ENCODE data around the gene SLC66A1.

Gene SLC66A1

DNA sequence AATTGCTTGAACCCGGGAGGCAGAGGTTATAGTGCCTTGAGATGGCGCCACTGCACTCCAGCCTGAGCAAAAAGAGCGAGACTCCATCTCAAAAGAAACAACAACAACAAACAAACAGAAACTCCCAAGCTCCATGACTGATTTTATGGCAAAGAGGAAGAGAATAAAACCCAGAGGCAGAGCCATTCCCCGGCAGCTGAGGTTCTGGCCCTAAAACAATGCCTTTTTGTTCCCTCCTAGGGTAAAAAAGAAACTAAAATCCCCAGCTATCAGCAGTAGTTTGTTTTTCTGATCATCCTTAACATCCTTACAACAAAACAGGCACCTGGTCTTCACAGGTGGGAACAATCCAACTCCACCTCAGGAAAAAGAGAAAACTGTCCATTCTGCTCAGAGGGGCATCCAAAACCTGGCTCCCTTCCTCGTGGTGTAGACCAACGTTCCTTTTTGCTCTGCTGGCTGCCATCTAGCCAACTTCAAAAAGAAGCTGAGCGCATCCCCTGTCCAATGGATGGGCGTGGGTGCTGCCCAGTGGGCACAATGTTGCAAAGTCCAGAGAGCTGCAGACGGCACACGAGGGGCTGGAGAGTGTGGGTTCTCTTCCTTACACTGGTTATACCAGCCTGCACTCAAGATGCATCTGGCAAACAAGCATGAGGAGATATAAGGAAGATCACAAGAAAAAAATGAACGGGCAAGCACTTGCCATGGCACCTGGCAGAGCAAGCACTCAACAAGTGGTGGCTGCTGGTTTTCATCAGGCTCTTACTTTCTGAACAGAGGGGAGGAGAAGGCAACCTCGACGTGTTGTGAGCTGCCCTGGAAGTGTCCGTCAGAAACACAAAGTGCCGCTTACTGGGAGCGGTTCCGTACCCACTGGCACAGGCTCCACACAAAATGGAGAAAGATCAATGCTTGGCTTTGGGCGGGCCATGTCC, 54.7 kb downstream of the SLC66A1 start:
- DNase-seq: no peak

DNA sequence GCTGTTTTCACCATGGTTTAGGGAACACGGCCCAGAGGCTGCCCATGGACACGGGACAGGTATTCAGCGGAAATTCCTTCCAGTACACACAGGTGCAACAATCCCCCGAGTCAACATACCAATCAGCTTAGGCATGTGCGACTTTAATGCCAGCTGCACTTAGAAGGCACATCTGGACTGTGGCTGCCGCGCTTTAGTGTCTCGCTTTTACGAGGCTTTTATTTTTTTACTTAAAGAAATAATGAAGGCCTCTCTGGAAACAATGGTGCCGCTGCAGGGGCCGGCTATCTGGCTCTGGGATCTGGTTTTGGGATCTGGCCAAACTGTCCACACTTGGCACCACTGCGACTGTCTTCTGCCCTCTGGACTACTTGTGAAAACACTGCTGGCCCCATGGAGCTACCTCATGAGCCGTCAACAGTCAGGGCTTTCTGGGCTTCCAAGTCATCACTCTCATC, 55.5 kb downstream of the SLC66A1 start:
- no peak for DNase-seq

GRCh38 chr1:19368050-19368449, 55.9 kb downstream of the SLC66A1 start:
- no peak for DNase-seq

DNA sequence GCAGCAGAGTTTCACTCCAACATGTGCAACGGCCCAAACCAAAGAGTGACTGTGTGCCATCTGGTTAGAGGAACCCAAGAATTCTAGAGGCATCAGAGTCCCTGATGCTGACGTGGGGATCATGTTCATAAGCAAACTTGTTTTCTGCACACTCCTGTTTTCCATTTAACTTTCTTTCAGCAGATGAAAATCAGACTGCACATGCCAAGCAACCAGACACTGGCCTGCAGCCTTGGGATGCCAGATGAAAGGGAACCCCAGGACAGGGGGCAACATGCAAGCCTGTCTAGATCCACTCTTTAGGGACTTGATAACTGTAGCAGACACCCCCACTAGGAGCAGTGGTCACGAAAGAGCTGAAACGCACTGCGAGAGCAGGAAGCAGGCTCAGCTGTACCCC, 56.8 kb downstream of the SLC66A1 start:
- DNase-seq: no peak

DNA sequence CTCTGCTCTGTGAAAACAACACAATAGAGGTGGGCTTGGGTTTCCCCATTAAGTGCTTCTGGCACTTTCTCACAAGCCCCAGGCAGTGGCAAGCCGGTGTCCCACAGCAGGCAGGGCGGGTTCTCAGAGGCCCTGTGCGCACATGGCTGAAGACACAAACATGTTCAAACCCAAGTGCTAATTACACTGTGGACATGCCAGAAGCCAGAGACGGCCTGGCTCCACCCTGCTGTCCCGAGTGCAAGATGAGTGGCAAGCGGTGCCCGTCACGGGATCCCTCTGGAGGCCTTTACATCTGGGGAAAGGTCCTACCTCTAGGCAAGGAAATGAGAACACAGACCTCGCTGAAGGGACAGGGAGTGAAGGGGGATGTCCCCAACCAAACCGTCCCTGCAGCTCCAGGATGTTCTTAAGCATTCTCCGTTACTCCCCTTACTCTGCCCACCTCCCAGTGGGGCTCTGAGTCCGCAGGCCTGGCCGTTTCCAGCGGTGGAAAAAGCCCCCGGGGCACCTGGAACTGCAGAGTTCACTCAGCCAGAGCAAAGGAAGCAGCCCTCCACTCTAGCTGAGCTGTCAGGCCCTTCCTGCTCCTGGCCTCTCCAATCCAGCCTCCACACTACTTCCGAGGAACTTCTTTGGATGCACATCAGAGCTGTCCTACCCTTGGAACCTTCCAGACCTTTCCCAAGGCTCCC, 57.4 kb downstream of the SLC66A1 start:
- no peak for DNase-seq

- DNase-seq: no peak
These were observed 58.5 kb downstream of the SLC66A1 start for GRCh38 chr1:19370453-19371170.

DNA sequence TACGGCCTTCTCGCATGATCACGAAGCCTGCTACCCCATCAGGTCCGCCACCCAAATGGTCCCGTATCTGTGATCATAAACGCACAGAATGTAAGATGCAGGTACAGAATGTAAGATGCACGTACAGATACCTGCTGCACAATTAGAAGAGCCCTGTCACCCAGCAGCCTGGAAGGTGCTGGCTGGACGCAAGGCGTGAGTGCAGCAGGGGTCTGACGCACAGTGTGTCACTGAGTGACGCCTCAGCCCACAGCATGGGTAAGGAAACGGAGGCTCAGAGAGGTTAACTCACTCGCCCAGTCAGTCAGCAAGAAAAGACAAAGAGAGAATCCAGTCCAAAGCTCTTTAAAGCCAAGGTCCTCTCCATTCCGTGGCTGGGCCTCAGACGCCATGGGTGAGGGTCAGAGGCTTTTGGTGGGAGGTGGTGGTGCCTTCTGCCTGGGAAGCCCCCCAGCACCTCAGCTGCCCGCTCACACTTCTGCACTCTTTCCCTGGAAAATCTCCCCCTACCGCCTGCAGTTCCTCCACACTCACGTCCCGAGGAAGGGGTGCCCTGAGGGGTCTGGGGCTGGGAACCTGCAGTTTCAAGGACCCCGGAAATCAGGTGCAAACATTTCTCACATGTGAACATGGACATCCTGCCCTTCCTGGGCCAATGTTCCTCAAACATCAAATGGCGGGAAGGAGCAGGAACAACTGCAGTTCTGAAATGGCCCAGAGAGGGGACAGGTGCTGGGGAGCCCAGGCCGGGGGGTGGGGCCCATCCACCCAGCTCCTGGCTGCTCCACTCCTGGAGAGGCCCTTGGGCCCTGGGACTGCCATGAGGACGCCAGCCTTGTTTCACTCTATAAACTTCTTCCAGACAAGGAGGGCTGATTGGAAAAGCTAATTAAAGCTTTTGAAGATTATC, 59.4 kb downstream of the SLC66A1 start:
- no peak for DNase-seq

DNA sequence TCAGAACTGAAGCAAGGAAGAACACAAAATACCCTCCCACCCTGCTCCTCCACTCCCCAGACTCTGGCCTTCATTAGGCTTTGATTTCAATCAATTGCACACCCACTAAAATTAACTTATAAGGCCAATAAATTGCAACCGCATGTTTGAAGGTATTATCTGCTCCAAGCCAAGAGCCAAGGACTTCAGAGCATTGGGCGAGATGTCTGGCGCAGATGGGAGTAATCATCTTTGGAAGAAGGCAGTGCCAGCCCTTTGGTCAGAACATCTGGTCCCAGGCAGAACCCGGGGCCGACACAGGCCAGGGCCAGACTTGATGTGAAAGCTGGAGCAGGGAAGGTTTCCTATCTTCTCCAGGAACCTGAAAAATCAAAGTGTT, 60.0 kb downstream of the SLC66A1 start:
- DNase-seq: no peak

DNA sequence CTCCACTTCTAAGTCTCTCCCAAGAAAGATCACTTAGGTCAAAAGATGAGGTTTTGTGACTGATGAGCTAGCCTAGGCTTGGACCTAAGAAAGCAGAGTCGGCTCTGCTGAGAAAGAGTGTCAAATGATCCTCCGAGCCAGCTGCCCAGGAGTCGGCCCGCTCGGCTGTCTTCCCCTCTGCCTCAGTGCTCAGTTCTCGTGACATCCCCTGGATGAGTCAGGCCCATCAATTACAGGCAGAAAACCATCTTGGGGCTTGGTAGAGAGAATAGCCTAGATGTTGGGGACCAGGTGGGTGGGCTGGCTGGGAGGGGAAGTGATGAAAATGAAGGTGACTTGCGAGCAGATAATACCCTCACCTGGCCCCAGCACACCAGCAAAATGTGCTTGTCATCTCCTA, 60.5 kb downstream of the SLC66A1 start:
- DNase-seq: no peak

DNA sequence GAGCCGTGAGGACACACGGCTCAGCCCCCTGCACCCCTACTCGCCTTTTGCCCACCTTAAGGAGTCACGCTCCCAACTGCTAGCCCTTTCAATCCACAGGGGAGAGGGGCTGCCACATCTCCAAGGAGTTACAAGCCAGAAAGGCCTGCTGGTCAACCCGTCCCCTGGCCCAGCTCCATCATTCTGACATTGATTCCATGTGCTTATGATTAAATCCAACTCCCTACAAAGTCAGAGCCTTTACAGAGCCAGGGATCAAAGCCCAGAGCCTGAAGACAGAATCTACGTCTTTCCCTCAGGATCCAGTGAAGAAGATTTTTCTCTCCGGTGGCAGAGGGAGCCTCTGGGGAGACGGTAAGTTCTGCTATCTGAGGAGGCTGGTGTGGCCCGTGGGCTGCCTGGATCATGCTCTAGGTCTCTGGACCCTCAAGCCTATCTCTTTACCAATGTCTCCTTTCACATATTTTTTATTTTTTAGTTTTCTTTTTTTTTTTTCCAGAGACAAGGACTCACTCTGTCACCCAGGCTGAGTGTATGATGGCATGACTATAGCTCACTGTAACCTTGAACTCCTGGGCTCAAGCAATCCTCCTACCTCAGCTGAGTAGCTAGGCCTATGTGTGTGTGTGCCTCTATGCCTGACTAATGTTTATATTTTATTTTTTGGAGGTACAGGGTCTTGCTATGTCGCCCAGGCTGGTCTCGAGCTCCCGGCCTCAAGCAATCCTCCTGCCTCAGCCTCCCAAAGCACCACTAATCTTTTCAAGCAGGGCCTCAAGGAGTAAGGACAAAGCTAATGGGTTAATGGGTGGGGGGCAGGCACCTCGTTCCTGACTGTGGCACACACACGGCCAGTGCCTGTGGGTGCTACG, 61.3 kb downstream of the SLC66A1 start:
- DNase-seq: no peak

- DNase-seq: no peak
These were observed 62.1 kb downstream of the SLC66A1 start for GRCh38 chr1:19374083-19374801.

- DNase-seq: no peak
These were observed 62.8 kb downstream of the SLC66A1 start for GRCh38 chr1:19374926-19375325.

GRCh38 chr1:19375631-19376400, 63.7 kb downstream of the SLC66A1 start:
- no peak for DNase-seq

GRCh38 chr1:19376428-19377372, 64.6 kb downstream of the SLC66A1 start:
- no peak for DNase-seq

- no peak for DNase-seq
These were observed 65.9 kb downstream of the SLC66A1 start for GRCh38 chr1:19377812-19378718.

Data from stimulated activated naive CD4-positive, alpha-beta T cell (primary cell).